CD4-positive, alpha-beta T cell treated with Interferon alpha-2 for 1 hour (primary cell): ENCODE measurements around the gene KIAA0040.

Experiments
- DNase-seq, 2 donors: peaks; one replicate each; pipeline ENCODE4 v3.0.0-alpha.2; 2020 to 2022

The KIAA0040 gene

GRCh38 chr1:175200678-175201521 is 8.3 kb upstream of the KIAA0040 start:
- no peak for DNase-seq

GRCh38 chr1:175198332-175198731 is 5.8 kb upstream of the KIAA0040 start:
- no peak for DNase-seq

DNA sequence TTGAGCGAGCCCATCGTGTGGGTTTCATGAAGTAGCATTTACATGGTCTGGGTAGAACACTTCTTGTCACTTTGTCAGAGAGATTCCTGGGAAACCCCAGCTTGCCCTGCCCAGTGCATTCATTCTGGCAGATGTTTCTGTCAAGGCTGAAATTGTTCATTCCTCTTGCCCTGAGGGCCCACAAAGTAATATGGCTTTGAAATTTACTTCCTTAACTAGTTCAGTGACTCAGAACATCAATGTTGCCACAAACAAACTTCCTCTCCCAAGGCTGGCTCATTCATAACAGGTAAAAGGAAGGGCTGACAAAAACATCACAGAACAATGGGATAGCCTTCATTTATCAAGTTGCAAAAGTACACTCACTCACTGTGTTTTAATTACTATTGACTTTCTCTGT is 5.0 kb upstream of the KIAA0040 start:
- DNase-seq, result no peak

DNA sequence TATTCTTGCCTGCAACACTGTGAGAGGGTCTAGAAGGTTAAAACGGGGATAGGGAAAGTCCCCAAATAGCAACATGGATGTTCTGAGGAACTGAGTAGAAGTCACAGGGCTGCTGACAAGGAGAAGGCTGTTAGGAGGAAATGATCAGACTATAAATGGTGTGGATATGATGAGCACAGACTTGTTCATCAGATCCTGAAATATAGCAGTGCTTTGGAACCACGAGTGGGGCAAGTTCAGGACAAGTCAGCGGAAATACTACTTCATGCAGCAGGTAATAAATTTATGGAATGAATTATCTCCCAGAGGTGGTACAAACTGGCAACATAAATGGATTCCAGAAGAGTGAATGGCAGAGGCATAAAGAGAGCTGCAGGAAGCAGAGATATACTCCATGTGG is 3.2 kb upstream of the KIAA0040 start:
- no peak for DNase-seq

- no peak for DNase-seq
Observed at GRCh38 chr1:175195281-175195680, 2.7 kb upstream of the KIAA0040 start.

- DNase-seq, result no peak
Observed at GRCh38 chr1:175193527-175193910, 943 bp upstream of the KIAA0040 start.

GRCh38 chr1:175192111-175192629 is 406 bp downstream of the KIAA0040 start:
- DNase-seq, result peak in 1 of 2 donors; percentile 45

- peak; percentile 28 to 56 for DNase-seq
Observed at GRCh38 chr1:175191659-175192058, 917 bp downstream of the KIAA0040 start.

DNA sequence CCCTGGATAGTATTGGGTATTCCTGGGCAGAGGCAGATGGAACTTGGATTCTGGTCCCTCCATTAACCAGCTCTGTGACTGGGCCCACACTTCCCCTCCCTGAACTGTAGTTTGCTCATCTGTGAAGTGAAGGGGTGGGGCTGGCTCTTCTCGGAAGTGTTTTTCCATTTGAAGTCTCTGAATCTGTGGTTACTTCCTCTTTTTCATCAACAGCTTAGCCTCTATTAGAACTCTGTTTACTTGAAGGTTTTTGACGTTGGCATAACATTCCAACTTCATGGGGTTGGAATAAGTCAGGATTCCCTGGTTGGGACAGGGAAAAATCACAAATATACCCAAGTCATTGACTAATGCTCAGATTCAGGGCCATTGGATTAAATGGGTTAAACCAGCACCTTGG is 3.6 kb downstream of the KIAA0040 start:
- peak; percentile 81 to 83 for DNase-seq

DNA sequence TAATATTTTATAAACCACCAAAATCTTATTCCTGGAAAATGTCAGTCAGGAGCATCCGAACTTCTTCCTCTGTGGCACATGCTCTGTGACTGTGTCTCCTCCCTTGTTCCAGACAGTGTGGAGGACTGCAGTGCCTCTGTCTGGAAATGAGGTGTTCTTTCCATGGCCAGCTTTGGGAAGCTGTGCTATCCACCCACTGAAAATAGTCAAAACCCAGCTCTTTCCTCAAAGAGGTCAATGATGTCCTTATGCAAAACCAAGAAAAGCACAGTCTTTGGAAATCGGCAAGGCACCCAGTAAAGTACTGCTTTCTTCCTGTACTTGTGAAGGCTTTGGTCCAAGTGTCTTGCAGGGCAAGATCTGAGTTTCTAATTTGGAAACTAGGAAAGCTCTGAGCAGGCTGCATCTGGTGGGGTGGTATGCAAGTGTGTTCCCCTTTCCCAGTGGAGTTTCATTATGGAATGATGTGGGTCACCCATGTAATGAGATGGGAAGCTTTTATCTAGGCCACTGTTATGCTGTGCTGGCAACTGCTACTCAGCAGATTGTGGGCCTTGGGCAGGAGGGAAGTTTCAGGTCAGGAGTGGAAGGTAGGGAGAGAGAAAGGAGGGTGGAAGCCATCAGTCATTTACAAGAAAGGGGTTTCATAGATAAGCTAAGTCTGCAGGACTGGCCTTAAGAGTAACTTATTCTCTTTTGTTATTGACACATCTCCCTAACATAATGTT is 6.0 kb downstream of the KIAA0040 start:
- DNase-seq, result no peak

GRCh38 chr1:175185903-175186302 is 6.7 kb downstream of the KIAA0040 start:
- no peak for DNase-seq

DNA sequence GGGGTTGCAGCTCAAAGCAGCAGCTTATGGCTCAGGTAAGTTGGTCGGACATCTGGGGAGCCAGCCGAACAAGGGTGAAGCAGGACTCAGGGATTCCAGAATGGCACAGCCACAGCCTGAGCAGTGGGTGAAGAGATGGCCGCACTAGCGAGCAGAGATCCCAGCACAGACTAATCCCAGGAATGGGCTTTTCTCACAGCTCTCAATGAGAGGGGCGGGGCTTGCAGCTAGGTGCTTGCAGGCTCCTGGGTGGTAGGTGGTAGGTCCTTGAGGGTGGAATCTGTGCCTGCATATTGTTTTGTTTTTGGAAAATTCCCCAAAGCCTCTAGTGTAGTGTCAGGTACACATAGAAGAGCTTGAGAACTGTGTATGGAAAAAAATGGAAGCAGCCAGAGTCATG is 9.0 kb downstream of the KIAA0040 start:
- no peak for DNase-seq

- no peak for DNase-seq
Observed at GRCh38 chr1:175182201-175182746, 10.3 kb downstream of the KIAA0040 start.

GRCh38 chr1:175179837-175180590 is 12.6 kb downstream of the KIAA0040 start:
- DNase-seq, result no peak

DNA sequence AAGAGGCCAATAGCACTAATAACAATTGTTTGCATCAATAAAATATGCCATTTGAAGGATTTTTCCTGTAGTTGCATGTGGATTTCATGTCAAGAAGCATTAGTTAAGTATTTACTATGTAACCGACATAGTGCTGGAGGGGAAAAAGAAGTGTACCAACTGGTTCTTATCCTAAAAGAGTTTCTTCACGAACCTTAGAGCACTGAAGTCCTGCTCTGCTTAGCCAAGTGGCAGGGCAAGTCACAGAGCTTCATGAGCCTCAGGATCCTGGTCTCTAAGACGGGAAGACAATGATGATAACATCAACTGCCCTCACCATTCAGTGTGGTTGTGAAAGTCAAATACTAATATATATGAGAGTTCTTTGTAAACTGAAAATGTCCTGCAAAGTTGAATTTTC is 14.1 kb downstream of the KIAA0040 start:
- DNase-seq, result no peak

GRCh38 chr1:175178056-175178455 is 14.5 kb downstream of the KIAA0040 start:
- no peak for DNase-seq

- DNase-seq, result no peak
Observed at GRCh38 chr1:175176246-175176645, 16.3 kb downstream of the KIAA0040 start.

DNA sequence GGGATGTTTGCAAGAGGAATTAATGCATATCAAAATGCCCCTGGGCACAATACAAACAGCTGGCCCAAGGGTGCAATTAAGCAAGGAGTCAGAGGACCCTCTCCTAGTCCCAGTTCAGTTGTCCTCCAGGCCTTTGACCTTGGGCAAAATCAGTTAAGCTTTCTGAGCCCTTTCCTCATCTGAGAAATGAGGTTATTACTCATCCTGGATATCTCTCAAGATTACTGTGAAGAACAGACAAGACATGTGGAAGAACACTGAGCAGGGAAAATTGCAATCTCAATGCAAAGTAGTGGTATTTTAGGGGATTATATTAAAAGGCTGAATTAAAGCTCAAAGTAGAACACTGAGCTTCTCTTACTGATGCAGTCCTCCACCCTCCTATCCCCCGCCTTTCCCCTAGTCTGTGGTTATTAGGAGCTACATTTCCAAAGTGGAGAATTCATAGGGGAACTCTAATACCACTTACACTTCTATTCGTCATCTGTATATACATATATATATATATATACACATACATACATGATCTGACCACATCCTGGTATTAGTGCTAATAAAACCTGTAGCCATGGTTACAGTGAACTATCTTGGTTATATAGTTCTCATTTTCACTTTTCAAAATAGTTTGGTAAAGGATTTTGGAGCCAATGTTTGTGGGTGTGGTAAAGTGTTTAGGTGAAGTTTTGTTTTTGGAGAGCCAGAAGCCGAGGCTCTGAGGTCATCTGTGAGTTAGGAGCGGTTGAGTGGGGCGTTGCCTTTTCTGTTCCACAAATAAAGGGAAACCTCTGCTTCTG is 18.1 kb downstream of the KIAA0040 start:
- peak in 1 of 2 donors; percentile 44 for DNase-seq

- no peak for DNase-seq
Observed at GRCh38 chr1:175173531-175173930, 19.0 kb downstream of the KIAA0040 start.

DNA sequence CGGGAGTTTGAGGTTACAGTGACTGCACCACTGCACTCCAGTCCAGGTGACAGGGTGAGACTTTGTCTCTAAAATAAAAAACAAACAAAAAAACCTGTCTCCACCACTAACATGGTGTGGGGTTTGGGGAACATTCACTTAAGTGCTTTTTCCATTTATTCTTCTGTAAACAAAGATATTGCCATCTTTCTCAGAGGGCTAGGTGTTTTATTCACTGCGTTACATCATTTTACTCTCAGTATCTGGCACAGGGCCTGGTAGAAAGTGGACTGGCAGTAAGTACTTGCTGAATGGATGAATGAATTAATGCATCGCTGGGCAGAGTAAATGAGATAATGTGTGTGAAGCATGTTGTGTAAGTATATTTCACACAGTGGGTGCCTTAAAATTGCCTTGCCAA is 20.1 kb downstream of the KIAA0040 start:
- no peak for DNase-seq

GRCh38 chr1:175171036-175171913 is 21.3 kb downstream of the KIAA0040 start:
- no peak for DNase-seq
